HL-60 (cell line): ENCODE results near the gene TRIP11.

Experiments used
- DNase-seq, 2 experiments: peaks; one replicate each; pipeline ENCODE4 v3.0.0-alpha.2; 2010 to 2020; ENCODE audit warnings: low read depth in 1 of 2, low spot score in 1 of 2
- H3K27ac ChIP-seq: fragments of 250-450 bp; sonication (Bioruptor Pico); replicated peaks from 2 replicates; pipeline ENCODE4 v1.5.1; 2020; ENCODE audit warnings: mild to moderate bottlenecking, moderate library complexity
- H3K27me3 ChIP-seq: fragments of 250-450 bp; sonication (Bioruptor Pico); 2 replicates; pipeline ENCODE4 v1.5.1; 2021; ENCODE audit warnings: mild to moderate bottlenecking, moderate library complexity; ENCODE audit not compliant: insufficient read depth, poor library complexity, severe bottlenecking
- H3K4me3 ChIP-seq: replicated peaks from 2 replicates; pipeline ENCODE4 v1.5.1; 2011; ENCODE audit warnings: mild to moderate bottlenecking, control low read depth, low read length; ENCODE audit not compliant: insufficient read depth
- CTCF ChIP-seq: IDR thresholded peaks from one replicate; pipeline ENCODE4 v1.5.1; 2011; ENCODE audit warnings: low read length, control low read depth, inconsistent platforms; ENCODE audit not compliant: insufficient read depth
- GABPA ChIP-seq: IDR thresholded peaks from 2 replicates; pipeline ENCODE4 v1.6.1; 2012; ENCODE audit warnings: low read depth
- POLR2AphosphoS5 ChIP-seq: IDR thresholded peaks from 2 replicates; pipeline ENCODE4 v1.6.1; 2012; ENCODE audit warnings: low read depth
- REST ChIP-seq: IDR thresholded peaks from 2 replicates; pipeline ENCODE4 v1.6.1; 2012; ENCODE audit warnings: low read depth; ENCODE audit not compliant: insufficient replicate concordance
- SPI1 ChIP-seq: IDR thresholded peaks from 2 replicates; pipeline ENCODE4 v1.6.1; 2012; ENCODE audit warnings: low read depth, mild to moderate bottlenecking, borderline replicate concordance

The TRIP11 gene

GRCh38 chr14:91975763-91976162, 64.1 kb downstream of the TRIP11 start:
- no peak for DNase-seq
- Histone ChIP-seq H3K4me3 (no peak overlapping the region), H3K27me3 (no peaks in the 10 kb centered on the region), H3K27ac (no peak overlapping the region)
- TF ChIP-seq SPI1 (no peak), REST (no peak), CTCF (no peak), GABPA (no peak), POLR2AphosphoS5 (no peak)

- no peak overlapping the region for H3K27ac ChIP-seq
- H3K27me3 ChIP-seq = no peaks in the 10 kb centered on the region
- no peak for DNase-seq
- H3K4me3 ChIP-seq = no peak overlapping the region
- TF ChIP-seq CTCF = no peak
- TF ChIP-seq REST = no peak
- no peak for TF ChIP-seq POLR2AphosphoS5
- TF ChIP-seq SPI1 = no peak
- TF ChIP-seq GABPA = no peak
These were observed 68.6 kb downstream of the TRIP11 start for GRCh38 chr14:91971188-91971778.

GRCh38 chr14:91968280-91968679, 71.6 kb downstream of the TRIP11 start:
- no peak overlapping the region for H3K27ac ChIP-seq
- no peaks in the 10 kb centered on the region for H3K27me3 ChIP-seq
- no peak overlapping the region for H3K4me3 ChIP-seq
- no peak for DNase-seq
- no peak for TF ChIP-seq CTCF
- TF ChIP-seq REST = no peak
- TF ChIP-seq SPI1 = no peak
- no peak for TF ChIP-seq GABPA
- no peak for TF ChIP-seq POLR2AphosphoS5
